COLO668 (cell line): ENCODE results near the gene RAB14.
A peak's percentile ranks its signal among the peaks of the same experiment; 100 is the strongest.
"Not testable (repeated sequence)": the region's sequence is repeated elsewhere in the genome, so short reads cannot be mapped to it uniquely, and the experiment has no call there.

Source experiments
- DNase-seq: peaks from one replicate; lab custom pipeline; 2025; ENCODE audit not compliant: unreplicated experiment; lab: John Stamatoyannopoulos, UW

The RAB14 gene

DNA sequence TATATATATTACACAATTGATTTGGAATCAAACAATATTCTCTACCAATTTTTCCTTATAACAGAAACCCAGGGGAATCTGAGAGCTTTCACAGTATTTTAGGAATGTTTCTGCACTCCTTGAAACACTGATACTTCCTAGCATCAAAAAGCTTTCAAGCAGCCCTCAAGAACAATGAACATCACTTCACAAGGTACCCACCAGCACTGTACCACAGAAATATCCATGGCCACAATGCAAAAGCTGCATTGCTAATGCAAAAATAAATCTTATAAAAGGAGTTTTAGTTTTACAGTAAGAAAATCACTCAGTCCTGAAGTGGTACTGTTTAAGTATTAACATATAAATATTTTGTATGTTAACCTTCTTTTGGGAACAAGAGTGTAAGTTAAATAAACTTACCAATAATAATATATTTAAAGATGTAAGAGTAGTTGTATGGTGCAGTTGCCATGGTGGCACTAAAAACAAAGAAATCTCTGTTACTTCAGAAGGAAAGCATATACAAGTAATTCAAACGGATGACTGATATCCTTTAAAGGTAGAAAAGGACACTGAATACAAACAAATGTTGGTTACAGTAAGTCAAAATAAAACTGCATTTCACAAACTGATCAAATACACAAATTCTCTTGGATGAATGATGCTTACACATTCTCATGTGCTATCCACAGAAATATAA lies 8.6 kb downstream of the RAB14 start:
- no peak for DNase-seq

DNA sequence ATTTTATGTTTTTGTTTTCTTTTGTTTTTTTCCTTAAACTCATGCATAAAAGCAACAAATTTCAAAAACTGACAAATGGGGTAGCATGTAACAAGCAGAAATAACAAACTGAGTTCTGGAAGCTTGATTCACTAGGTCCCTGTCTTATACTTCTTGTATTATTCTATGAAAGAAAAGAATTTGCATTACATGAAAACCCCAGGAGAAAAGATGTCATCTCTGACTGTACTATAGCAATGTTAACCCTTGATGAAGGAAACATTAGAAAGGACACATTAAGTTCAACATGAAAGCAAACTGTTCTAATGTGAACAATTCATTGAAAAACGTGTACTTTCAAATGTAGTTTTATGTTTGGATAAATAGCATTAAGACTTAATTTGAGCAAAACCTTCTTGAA lies 9.2 kb downstream of the RAB14 start:
- DNase-seq, result no peak

DNA sequence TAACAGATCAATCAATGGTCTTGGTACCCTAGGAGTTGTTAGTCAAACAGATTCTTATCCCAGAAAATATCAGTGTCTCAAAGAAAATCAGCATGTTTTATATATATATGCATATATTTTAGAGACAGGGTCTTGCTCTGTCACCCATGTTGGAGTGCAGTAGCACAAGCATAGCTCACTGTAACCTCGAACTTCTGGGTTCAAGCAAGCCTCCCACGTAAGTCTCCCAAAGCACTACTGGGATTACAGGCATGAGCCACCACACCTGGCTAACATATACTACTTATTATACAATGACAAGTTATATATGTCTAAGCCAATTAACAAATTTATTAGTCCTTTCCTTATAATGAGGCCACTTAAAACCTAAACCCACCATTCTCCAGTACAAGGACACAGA lies 10.4 kb downstream of the RAB14 start:
- no peak for DNase-seq

DNA sequence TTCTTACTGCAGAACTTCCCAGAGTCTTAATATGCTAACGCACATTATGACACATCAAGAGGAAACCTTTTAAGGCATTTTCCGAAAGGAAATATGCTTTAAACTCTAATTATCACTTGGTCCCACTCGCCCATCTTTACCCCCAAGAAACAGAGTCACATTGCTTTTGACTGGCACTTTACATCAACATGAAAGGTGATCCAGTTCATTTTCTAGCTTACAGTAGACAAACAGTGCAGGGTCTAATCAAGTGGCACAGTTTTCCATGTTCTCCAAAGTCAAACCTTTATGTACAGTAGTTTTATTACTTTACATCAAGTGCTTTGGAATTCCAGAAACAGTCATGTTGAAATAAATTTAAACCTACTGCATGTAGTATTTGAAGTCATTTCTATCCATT lies 12.0 kb downstream of the RAB14 start:
- no peak for DNase-seq

DNA sequence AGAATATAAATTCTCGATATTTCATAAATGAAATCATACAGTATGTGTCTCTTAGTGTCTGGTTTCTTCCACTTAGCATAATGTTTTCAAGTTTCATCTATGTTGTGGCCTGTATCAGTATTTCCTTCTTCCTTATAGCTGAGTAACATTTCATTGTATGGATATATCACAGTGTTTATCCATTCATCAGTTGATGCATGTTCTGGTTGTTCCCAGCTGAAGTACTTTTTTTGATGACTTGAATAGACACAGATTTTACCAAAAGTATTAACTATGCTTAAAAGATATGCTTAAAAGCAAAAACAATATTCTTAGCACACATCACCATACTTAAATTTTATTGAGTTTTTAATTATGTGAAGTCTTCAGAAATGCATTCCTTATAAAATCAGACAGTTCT lies 12.7 kb downstream of the RAB14 start:
- no peak for DNase-seq

DNA sequence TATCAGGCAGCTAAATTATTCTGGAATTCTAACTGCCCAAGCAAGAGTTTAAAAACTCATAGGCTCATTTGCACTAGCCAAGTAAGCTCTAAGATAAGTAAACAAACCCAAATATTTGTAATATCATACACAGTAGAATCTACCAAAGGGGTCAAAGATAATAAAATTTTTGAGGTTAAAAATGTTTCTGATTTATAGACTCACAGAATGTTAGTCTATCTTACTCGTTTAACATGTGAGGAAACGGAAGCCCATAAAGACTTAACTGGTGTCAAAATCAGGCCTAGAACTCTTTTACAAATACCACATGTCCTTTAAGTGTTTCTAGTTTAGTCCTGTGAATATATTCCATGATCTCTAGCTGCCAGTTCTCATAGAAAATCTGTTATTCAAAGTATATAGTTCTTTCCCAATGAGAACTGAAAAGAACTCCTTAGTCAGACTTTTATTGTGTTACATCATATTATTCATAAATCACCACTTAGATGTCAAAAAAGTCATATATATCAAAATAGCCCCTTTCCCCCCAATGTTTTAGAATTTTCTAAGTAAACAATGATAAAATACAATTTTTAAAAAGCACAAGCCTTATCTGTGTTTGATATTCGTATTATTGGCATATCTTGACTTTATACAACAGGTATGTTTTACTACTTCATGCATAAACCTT lies 13.9 kb downstream of the RAB14 start:
- DNase-seq, result no peak

DNA sequence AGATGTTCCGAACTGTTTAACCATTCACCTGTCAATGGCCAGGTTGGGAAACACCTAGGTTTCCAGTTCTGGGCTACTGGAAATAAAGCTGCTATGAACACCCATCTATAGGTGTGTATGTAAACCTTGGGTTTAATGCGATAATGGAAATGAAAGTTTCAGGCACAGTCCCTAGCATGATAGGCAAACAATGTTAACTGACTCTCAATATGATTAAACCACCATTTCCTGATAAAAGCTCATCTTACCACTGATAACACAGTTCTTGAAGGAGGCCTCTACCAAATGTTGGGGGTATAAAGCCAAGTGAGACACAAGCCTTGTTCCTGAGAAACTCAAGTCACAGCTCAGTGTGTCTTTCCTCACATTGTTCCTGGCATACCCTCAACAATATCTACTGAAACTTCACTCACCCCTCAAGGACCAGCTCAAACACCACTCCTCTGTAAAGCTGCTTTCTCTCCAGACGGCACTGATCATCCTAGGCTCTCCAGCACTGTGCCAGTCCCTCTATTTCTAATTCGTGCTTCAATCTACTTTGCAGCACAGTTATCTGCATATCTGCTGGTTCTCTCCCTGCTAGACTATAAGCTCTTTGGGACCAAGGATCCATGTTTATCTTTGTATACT lies 15.8 kb downstream of the RAB14 start:
- no peak for DNase-seq

DNA sequence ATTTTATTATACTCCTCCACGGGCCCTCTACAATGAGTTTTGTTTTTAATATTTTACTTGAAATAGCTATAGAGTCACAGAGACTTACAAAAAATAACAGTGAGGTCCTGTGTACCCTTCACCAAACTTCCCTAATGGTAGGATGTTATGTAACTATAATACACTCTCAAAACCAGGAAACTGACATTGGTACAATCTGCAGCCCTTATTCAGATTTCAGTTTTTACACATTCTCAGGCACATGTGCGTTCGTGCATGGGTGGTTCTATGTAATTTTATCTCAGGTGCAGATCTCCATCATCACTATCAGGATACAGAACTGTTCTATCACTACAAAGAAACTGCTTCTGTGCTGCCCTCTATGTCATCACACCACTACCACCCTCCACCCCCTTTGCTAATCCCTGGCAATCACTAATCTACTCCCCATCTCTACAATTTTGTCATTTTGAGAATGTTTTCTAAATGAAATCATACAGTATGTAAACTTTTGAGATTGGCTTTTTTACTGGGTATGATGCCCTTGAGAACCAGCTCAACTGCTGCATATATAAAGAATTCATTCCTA lies 16.4 kb downstream of the RAB14 start:
- DNase-seq, result no peak

DNA sequence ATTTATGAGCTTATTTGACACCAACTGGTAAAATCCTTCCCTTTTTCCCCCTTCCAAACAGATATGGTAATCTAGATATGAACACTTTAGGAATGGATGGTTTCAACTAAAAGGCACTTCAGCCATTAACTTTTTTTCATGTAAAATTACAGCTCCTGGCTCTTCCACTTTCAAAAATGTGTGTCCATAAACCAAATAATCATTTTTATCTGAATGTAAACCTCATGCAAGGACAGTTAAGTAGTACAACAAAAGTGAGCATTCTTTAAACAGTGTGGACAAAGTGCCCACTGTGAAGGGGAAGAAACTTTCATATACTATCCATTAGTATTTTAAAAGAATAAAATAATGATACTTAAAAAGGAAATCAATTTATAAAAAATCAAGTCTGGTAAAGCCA lies 17.2 kb downstream of the RAB14 start:
- no peak for DNase-seq

DNA sequence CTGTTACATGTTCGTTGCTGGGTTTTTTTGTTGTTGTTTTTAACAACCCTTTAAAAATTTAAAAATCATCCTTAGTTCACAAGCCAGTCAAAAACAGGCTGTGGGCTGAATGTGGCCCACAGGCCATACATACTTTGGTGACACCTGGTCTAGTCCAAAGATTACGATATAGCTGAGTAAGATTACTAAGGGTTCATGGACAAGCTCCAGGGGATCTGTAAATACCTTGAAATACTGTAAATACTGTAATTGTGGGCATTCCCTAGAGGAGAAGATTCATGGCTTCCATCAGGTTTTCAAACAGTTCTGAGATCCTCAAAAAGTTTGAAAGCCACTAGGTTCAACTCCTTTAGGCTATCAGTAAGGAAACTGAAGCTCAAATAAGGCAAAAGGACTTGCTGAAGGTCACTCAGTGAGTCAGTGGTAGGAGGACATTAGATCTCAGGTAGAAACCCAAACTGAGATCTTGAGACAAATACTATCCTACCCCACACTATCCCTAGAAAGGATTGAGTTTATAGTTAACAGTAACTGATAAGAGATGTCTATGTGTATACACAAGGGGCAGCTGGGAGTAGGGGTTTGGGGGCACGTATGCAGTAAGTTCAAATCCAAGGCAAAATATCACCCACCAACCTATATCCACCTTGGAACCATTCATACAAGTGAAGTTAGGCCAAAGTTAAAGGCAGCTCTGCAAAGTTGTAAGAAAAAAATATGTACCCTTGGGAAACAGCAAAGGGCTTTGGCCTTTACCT lies 17.8 kb downstream of the RAB14 start:
- no peak for DNase-seq

DNA sequence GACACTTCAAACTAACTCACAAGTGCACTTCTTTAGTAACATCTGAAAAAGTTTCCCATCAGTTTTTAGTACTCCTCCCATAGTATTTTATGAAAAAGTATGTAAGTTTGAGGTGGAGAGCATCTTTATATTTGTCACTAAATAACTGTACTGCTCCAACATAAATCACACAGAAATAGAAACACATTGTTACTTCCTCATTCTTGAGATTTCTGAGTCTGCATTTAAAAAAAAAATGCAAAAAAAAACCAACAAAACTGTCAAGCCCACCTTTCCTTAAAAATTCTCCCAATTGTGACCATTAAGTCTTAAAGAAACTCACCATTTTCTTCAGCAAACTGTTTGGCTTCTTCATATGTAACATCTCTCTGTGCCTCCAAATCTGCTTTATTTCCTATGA lies 18.7 kb downstream of the RAB14 start:
- DNase-seq, result no peak

DNA sequence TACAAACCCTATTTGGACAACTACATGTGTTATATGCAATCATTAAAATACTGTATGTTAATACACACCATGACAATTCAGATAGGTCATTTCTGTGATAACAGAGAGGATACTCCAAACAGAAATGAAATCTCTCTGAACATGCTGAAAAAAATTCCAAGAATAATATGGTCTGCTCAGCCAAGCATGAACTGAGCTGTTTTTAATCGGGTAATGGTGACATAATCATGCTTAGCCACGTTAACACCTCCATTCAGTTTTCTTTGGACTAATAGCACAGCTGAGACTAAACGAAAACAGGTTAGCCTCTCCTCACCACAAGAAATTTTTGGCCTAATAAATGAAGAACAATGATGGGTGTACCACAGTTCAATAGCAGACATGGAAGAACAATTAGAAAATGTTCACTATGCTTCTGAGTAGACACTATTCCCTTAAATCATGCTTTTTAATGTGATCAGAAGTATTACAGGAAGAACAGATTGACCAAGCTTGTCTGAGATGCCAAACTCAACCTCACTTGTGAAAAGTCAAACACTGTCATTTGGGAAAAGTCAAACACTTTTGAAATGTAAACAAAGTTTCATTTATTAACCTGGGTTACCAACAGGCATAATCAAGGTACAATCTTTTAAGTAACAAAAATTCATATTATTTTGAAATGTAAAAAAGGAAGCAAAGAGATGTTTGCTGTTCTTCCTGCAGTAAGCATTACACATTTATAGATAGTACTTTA lies 19.4 kb downstream of the RAB14 start:
- DNase-seq, result no peak

DNA sequence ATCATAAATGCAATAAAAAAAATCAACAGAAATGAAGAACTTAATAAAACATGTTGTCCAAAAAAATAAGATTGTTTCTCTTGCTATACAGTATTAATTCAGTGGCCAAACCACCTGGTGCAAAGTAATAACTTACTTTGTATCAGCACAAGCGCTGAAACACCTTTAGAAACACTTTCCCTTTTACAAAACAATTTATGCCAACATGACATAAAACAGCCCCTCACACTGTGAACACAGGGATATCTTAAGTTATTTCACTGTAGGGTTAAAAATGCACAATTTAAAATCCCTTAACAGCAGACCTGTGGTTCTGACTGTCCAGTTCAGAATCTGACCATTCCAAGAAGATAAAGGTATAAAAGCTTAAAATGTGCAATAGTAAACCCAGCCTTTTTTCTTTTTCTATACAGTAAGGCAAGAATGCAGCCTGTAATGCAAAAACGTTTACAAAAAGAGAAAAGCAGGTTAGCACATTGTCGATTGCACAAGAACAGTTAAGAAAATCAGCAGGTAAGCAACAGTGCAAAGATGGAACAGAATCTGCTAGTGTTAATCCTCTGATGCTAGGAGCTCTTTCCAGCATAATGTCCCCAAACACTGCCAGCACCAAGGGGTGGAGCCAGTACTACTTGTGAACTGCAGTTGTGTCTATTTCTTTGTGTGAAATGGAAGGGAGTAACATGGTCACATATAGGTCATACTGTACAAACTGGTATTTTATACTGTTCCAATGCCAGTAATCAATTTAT lies 21.6 kb downstream of the RAB14 start:
- DNase-seq, result no peak

DNA sequence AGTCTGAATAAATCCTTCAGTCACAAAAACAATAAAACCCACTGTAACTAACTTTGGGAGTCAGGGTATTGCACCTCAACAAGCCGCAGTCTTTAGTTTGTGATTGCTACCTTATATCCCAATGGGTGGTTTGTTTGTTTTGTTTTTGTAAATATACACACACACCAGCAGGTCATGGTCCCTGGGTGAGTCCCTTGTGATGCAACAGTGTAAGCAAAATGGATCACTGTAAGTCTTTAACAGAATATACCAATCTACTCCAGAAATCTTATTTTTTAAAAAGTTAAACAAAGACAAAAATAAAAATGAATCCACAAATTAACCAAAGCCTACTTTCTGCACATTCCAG lies 22.3 kb downstream of the RAB14 start:
- not testable (repeated sequence) for DNase-seq

DNA sequence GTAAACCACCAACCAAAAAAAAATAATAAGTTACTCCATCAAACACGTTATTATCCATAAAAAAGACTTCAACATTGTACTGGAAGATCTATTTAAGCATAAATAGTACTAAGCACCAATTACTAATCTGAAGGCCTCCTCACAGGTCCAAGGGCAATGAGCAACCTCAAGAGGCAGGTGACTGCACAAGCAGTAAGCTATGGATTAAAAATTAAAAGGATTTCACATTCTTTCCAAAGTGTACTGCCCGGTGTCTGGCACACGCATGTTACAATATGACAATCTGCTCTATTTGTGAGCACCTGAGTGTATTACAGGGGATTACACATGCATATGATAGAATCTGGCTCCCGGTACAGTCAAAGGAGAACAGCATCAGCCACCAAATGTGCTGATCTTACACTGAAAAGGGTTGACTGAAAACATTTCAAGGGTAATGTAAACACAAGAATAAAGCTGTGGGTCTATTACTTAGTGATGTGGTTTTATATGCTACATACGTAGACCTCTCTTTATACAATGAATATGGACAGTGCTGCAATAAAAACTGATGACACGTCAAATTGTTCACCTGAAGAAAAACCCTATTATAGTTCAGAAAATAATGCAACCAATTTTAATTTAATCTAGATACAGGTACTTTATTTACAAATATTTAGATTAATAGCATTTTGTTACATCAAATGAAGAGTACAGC lies 22.8 kb downstream of the RAB14 start:
- DNase-seq, result no peak

DNA sequence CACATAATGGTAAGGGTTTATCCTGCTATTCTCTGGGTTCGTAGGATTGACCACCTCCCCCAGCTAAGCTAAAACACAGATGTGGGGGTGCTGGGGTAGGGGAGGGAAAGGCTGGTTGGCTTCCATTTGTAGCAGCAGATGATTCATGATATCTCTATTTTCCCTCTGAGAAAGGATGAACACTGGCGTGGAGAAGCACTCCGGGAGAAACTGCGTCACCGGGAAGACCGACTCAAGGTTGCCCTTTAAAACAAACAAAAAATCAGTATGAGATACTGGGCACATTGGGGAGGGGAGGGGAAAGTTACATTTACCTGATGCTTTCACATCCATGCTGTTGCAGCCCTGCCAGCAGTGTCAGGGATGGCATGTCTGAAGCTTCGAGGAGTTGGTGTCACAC lies 28.2 kb downstream of the RAB14 start:
- no peak for DNase-seq

DNA sequence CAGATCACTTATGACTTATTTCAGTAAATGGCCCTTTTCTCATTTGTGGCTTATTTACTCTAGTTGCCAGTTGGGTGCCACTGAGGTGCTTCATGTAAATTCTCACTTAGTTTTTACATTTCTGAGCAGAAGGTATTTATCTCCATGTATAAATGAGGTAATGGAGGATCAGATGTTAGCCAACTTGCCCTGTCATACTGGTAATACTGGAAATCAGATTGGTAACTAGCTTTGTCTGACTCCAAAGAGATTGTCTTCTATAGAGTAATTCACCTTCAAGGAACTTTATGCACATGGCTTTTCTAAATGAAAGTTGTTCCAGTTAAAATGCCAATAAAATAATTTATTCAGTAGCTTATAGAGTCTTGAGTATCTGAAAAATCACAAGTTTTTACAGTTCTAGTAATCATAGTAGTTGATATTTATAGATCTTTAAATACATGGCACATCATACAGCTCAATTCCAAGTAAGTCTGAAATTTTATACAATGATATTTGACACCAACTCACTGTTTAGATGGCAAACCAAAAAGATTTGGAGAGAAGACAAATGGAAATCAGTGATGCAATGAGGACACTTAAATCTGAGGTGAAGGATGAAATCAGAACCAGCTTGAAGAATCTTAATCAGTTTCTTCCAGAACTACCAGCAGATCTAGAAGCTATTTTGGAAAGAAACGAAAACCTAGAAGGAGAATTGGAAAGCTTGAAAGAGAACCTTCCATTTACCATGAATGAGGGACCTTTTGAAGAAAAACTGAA lies 28.8 kb downstream of the RAB14 start:
- DNase-seq, result no peak

DNA sequence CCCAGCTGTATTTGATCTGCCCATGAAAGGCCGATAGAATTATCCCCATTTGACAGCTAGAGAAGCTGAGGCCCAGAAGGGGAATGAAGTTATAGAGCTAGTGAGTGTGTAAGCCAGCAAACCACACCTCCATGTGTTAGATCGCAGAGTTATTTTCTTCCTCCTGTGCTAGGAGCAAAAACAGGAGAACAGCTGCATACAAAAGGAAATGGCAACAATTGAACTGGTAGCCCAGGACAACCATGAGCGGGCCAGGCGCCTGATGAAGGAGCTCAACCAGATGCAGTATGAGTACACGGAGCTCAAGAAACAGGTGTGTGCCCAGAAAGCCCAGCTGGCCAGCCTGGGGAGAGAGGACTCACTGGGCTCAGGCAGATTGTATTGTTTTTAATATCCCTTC lies 30.4 kb downstream of the RAB14 start:
- DNase-seq, result peak; percentile 12

DNA sequence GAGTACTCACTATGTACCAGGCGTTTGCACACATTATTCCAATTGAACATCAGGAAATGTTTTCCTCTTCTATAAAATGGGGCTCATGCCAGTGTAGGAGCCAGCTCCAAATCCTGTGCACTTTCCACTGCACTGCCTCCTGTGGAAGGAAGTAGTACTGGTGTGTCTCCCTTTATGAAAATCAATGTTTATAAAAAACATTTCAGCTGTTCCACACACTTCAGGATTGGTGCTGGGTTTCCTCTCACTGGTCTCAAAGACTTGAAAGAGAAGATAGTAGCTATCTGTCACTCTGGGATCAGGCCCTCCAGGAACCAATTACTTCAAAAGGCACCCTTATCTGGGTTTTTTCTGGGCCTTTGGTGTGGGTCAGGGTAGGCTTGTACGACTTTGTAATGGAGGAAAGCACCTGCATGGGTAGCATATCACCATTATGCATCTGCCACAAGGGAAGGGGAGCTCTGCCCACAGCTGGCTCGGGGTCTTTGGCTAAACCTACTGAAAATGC lies 32.5 kb downstream of the RAB14 start:
- DNase-seq, result no peak
